NT2/D1 (cell line): ENCODE results near the gene PNPLA7.

Experiments
- SUZ12 ChIP-seq: IDR thresholded peaks from 2 replicates; pipeline ENCODE4 v1.6.1; 2011; ENCODE audit not compliant: insufficient read length, insufficient read depth; ENCODE audit errors: extremely low read depth
- YY1 ChIP-seq: IDR thresholded peaks from 2 replicates; pipeline ENCODE4 v1.6.1; 2011; ENCODE audit not compliant: insufficient read length, insufficient read depth
- ZNF274 ChIP-seq: IDR thresholded peaks from 2 replicates; pipeline ENCODE4 v1.6.1; 2011; ENCODE audit warnings: mild to moderate bottlenecking, low read depth, low read length

- TF ChIP-seq ZNF274, result no peak
- no peak for TF ChIP-seq YY1
- no peak for TF ChIP-seq SUZ12
These were observed 118.7 kb downstream of the PNPLA7 start for GRCh38 chr9:137431416-137431931.
